Measurements from ENCODE around the gene CCK.

The CCK gene

GRCh38 chr3:42225486-42226363, 40.3 kb downstream of the CCK start:
- DNase-seq (ENCODE audit: low spot score), result no peak

GRCh38 chr3:42224658-42225421, 41.1 kb downstream of the CCK start:
- no peak for DNase-seq (ENCODE audit: low spot score)

- no peak for DNase-seq (ENCODE audit: low spot score)
These were observed 41.8 kb downstream of the CCK start for GRCh38 chr3:42224178-42224577.

GRCh38 chr3:42222942-42223693, 42.9 kb downstream of the CCK start:
- DNase-seq (ENCODE audit: low spot score), result no peak

- no peak for DNase-seq (ENCODE audit: low spot score)
These were observed 45.4 kb downstream of the CCK start for GRCh38 chr3:42220436-42221121.

- DNase-seq (ENCODE audit: low spot score), result no peak
These were observed 49.1 kb downstream of the CCK start for GRCh38 chr3:42216931-42217333.

GRCh38 chr3:42216302-42216701, 49.7 kb downstream of the CCK start:
- no peak for DNase-seq (ENCODE audit: low spot score)

GRCh38 chr3:42214565-42215283, 51.3 kb downstream of the CCK start:
- no peak for DNase-seq (ENCODE audit: low spot score)

GRCh38 chr3:42214064-42214463, 51.9 kb downstream of the CCK start:
- DNase-seq (ENCODE audit: low spot score), result no peak

- no peak for DNase-seq (ENCODE audit: low spot score)
These were observed 52.6 kb downstream of the CCK start for GRCh38 chr3:42213417-42213816.

- DNase-seq (ENCODE audit: low spot score), result no peak
These were observed 55.3 kb downstream of the CCK start for GRCh38 chr3:42210726-42211125.

GRCh38 chr3:42209917-42210316, 56.1 kb downstream of the CCK start:
- DNase-seq (ENCODE audit: low spot score), result no peak
